H1 (cell line): ENCODE results near the gene KRTAP10-4. TPM values are rescaled to one million over a fixed set of nuclear protein-coding genes. Genes with fewer than 3 reads are reported as not detected.
A peak's percentile ranks its signal among the peaks of the same experiment; 100 is the strongest.

Experiments used
- CTCF ChIA-PET: fragments of 300-600 bp; sonication (Branson Sonifier 250); formaldehyde crosslinking; loops from one replicate; lab custom pipeline; 2021; ENCODE audit not compliant: partially characterized antibody; lab: Charles Lee
- POLR2A ChIA-PET: fragments of 300-600 bp; sonication (Branson Sonifier 250); formaldehyde crosslinking; loops from one replicate; lab custom pipeline; 2021; ENCODE audit warnings: inconsistent platforms; ENCODE audit not compliant: partially characterized antibody; lab: Charles Lee
- DNase-seq, 2 experiments: peaks; one replicate each; pipeline versions ENCODE4 v3.0.0 to v3.0.0-alpha.2; 2010 to 2022; ENCODE audit warnings: low spot score in 2 of 2, low read depth in 1 of 2, mixed read lengths in 1 of 2
- FAIRE-seq: peaks from 2 replicates; lab custom pipeline; 2011; peaks lifted over from hg19 to GRCh38; lab: Jason Lieb, UNC
- H2AFZ ChIP-seq: 2 replicates; pipeline ENCODE4 v1.8.1; 2012; ENCODE audit warnings: low read length, inconsistent platforms
- H2AK5ac ChIP-seq: 2 replicates; pipeline ENCODE4 v1.6.1; 2013; ENCODE audit warnings: low read depth, low read length
- H2BK120ac ChIP-seq: replicated peaks from 2 replicates; pipeline ENCODE3; 2013; ENCODE audit warnings: low read depth, low read length, inconsistent platforms
- H2BK12ac ChIP-seq: 2 replicates; pipeline ENCODE4 v1.6.1; 2013; ENCODE audit warnings: low read depth, low read length
- H2BK15ac ChIP-seq: 2 replicates; pipeline ENCODE4 v1.6.1; 2013; ENCODE audit warnings: low read length
- H2BK20ac ChIP-seq: 2 replicates; pipeline ENCODE4 v1.6.1; 2013; ENCODE audit warnings: low read length
- H2BK5ac ChIP-seq: 2 replicates; pipeline ENCODE4 v1.6.1; 2013; ENCODE audit warnings: low read depth, low read length
- H3K14ac ChIP-seq: 2 replicates; pipeline ENCODE4 v1.6.1; 2013; ENCODE audit warnings: inconsistent platforms; ENCODE audit not compliant: insufficient read length
- H3K18ac ChIP-seq: 2 replicates; pipeline ENCODE4 v1.6.1; 2013; ENCODE audit warnings: low read length; ENCODE audit errors: extremely low read depth
- H3K23ac ChIP-seq: 2 replicates; pipeline ENCODE4 v1.6.1; 2013; ENCODE audit warnings: inconsistent platforms; ENCODE audit not compliant: insufficient read length
- H3K23me2 ChIP-seq: 2 replicates; pipeline ENCODE4 v1.6.1; 2013; ENCODE audit warnings: low read depth, low read length
- H3K27ac ChIP-seq: 2 replicates; pipeline ENCODE4 v1.6.1; 2011; ENCODE audit warnings: low read depth, low read length, inconsistent platforms
- H3K27me3 ChIP-seq, 4 experiments: replicated peaks in 1 of 4; 1 replicate in 1 of 4; 2 replicates in 3 of 4; pipeline versions ENCODE4 v1.6.1 to v1.8.1; 2011 to 2013; ENCODE audit warnings: low read length in 3 of 4, mild to moderate bottlenecking in 3 of 4, inconsistent platforms in 2 of 4, mixed read lengths in 2 of 4, moderate library complexity in 1 of 4; ENCODE audit not compliant: control insufficient read depth in 3 of 4, insufficient read depth in 3 of 4; ENCODE audit errors: extremely low read depth in 1 of 4
- H3K36me3 ChIP-seq, 4 experiments: 2 replicates each; pipeline versions ENCODE4 v1.6.1 to v1.8.1; 2011 to 2013; ENCODE audit warnings: mild to moderate bottlenecking in 4 of 4, low read length in 3 of 4, moderate library complexity in 2 of 4, control low read depth in 1 of 4, inconsistent platforms in 1 of 4; ENCODE audit not compliant: insufficient read depth in 4 of 4, control insufficient read depth in 2 of 4
- H3K4ac ChIP-seq: replicated peaks from 2 replicates; pipeline ENCODE3; 2013; ENCODE audit warnings: low read length, low read depth, mixed read lengths, inconsistent platforms; ENCODE audit not compliant: insufficient read length
- H3K4me1 ChIP-seq, 4 experiments: replicated peaks in 1 of 4; 1 replicate in 1 of 4; 2 replicates in 3 of 4; pipeline versions ENCODE4 v1.6.1 to v1.8.1; 2011 to 2013; ENCODE audit warnings: low read length in 3 of 4, inconsistent platforms in 2 of 4, mixed read lengths in 1 of 4; ENCODE audit not compliant: insufficient read depth in 4 of 4, control insufficient read depth in 3 of 4
- H3K4me2 ChIP-seq, 2 experiments: 2 replicates each; pipeline versions ENCODE4 v1.6.1 to v1.8.1; 2011 to 2013; ENCODE audit warnings: low read depth in 2 of 2, low read length in 2 of 2, control low read depth in 1 of 2, inconsistent platforms in 1 of 2, mild to moderate bottlenecking in 1 of 2; ENCODE audit not compliant: insufficient read depth in 1 of 2
- H3K4me3 ChIP-seq, 4 experiments: fragments of 200-600, 300-600 bp in 1 of 4; sonication (generic), shearing (Covaris generic), sonication (Bioruptor Twin) in 1 of 4; 2 replicates each; pipeline versions ENCODE4 v1.5.1 to v1.8.1; 2011 to 2016; ENCODE audit warnings: low read length in 4 of 4, low read depth in 3 of 4, control low read depth in 2 of 4, inconsistent platforms in 2 of 4, mild to moderate bottlenecking in 2 of 4, mixed read lengths in 1 of 4, moderate library complexity in 1 of 4; ENCODE audit not compliant: insufficient read depth in 2 of 4; ENCODE audit errors: extremely low read depth in 1 of 4
- H3K56ac ChIP-seq: replicated peaks from 2 replicates; pipeline ENCODE3; 2013; ENCODE audit warnings: low read depth, mild to moderate bottlenecking, mixed read lengths, low read length, inconsistent platforms; ENCODE audit not compliant: insufficient read length
- H3K79me1 ChIP-seq: 2 replicates; pipeline ENCODE4 v1.6.1; 2013; ENCODE audit warnings: low read depth, low read length, control low read depth
- H3K79me2 ChIP-seq, 2 experiments: 2 replicates each; pipeline versions ENCODE4 v1.6.1 to v1.8.1; 2012 to 2013; ENCODE audit warnings: low read length in 2 of 2, mild to moderate bottlenecking in 2 of 2, inconsistent platforms in 1 of 2; ENCODE audit not compliant: insufficient read depth in 2 of 2, control insufficient read depth in 1 of 2
- H3K9ac ChIP-seq, 4 experiments: replicated peaks in 1 of 4; 1 replicate in 1 of 4; 2 replicates in 3 of 4; pipeline versions ENCODE4 v1.6.1 to v1.8.1; 2011 to 2013; ENCODE audit warnings: low read depth in 3 of 4, low read length in 3 of 4, control low read depth in 2 of 4, mild to moderate bottlenecking in 2 of 4, moderate library complexity in 2 of 4, inconsistent platforms in 1 of 4; ENCODE audit errors: extremely low read depth in 1 of 4
- H3K9me3 ChIP-seq, 2 experiments: 2 replicates each; pipeline versions ENCODE4 v1.6.1 to v1.8.1; 2012 to 2013; ENCODE audit warnings: mild to moderate bottlenecking in 2 of 2, moderate library complexity in 2 of 2, control low read depth in 1 of 2, inconsistent platforms in 1 of 2, low read depth in 1 of 2, low read length in 1 of 2, mixed read lengths in 1 of 2; ENCODE audit not compliant: insufficient read depth in 2 of 2
- H4K20me1 ChIP-seq, 2 experiments: replicated peaks in 1 of 2; 2 replicates each; pipeline versions ENCODE3 to v1.8.1; 2011 to 2013; ENCODE audit warnings: inconsistent platforms in 2 of 2, low read length in 2 of 2, mild to moderate bottlenecking in 1 of 2; ENCODE audit not compliant: insufficient read depth in 2 of 2, control insufficient read depth in 1 of 2
- H4K5ac ChIP-seq: 2 replicates; pipeline ENCODE4 v1.6.1; 2013; ENCODE audit warnings: low read length, low read depth, mixed read lengths, inconsistent platforms; ENCODE audit not compliant: insufficient read length
- H4K8ac ChIP-seq: 2 replicates; pipeline ENCODE4 v1.8.0; 2013; ENCODE audit warnings: mild to moderate bottlenecking, moderate library complexity, low read length, inconsistent platforms; ENCODE audit not compliant: insufficient read depth; ENCODE audit errors: extremely low read depth
- H4K91ac ChIP-seq: replicated peaks from 2 replicates; pipeline ENCODE3; 2013; ENCODE audit warnings: low read length, mixed read lengths, inconsistent platforms; ENCODE audit not compliant: insufficient read length
- CHD2 ChIP-seq: IDR thresholded peaks from 2 replicates; pipeline ENCODE4 v1.6.1; 2012; ENCODE audit warnings: low read length, improper control_type of control experiment
- GABPA ChIP-seq: IDR thresholded peaks from 2 replicates; pipeline ENCODE4 v1.6.1; 2011; ENCODE audit warnings: mild to moderate bottlenecking, low read length, moderate library complexity, borderline replicate concordance; ENCODE audit not compliant: insufficient read depth
- NRF1 ChIP-seq: IDR thresholded peaks from 2 replicates; pipeline ENCODE4 v1.6.1; 2011; ENCODE audit warnings: mild to moderate bottlenecking, low read depth, low read length, improper control_type of control experiment
- RNF2 ChIP-seq: fragments of 200-900, 300-1000 bp; sonication (generic); IDR thresholded peaks from 2 replicates; pipeline ENCODE4 v1.7.1; 2016; ENCODE audit warnings: borderline replicate concordance, low read depth, mild to moderate bottlenecking, antibody characterized with exemption, low read length; ENCODE audit not compliant: poor library complexity, severe bottlenecking; ENCODE audit errors: missing control alignments
- WGBS, 2 experiments: shearing (Covaris generic) in 1 of 2; methylation state at CpG; one replicate each; pipeline versions ENCODE4 v1.1.6 to v1.1.7; 2013 to 2015; ENCODE audit warnings: low lambda C conversion rate in 2 of 2, mixed read lengths in 2 of 2, inconsistent platforms in 1 of 2, low coverage in 1 of 2, missing lambda C conversion rate in 1 of 2; ENCODE audit not compliant: insufficient replicate concordance in 2 of 2, insufficient coverage in 1 of 2, insufficient read length in 1 of 2; ENCODE audit errors: extremely low coverage in 1 of 2, missing lambda C conversion rate in 1 of 2; 5-methylcytosine and 5-hydroxymethylcytosine counted together
- polyA plus RNA-seq, 7 experiments: library from polyadenylated mRNA; depleted of rRNA in 3 of 7; stranded (reverse) in 5 of 7; unstranded in 2 of 7; fragments of >200 nt in 5 of 7; fragments of 200-250 nt in 2 of 7; gene quantifications; 1 replicate in 5 of 7; 2 replicates in 1 of 7; 4 replicates in 1 of 7; pipeline versions ENCODE4 v1.2.1 to v1.2.3, GENCODE V29; 2011 to 2013; ENCODE audit warnings: missing spikeins in 2 of 7, mixed read lengths in 2 of 7
- total RNA-seq: library from RNA; stranded (reverse); fragmentation: NEBNext Ultra II Directional; extraction: Animal tissue kit (Norgen Biotek cat#: 25700); gene quantifications from 2 replicates; pipeline ENCODE4 v1.2.1, GENCODE V29; 2021

The KRTAP10-4 gene
- total and polyA plus RNA-seq, 2 of the 8 experiments (the other 6 are each of a cell fraction or from before 2014, with no cell fraction given) = not detected

DNA sequence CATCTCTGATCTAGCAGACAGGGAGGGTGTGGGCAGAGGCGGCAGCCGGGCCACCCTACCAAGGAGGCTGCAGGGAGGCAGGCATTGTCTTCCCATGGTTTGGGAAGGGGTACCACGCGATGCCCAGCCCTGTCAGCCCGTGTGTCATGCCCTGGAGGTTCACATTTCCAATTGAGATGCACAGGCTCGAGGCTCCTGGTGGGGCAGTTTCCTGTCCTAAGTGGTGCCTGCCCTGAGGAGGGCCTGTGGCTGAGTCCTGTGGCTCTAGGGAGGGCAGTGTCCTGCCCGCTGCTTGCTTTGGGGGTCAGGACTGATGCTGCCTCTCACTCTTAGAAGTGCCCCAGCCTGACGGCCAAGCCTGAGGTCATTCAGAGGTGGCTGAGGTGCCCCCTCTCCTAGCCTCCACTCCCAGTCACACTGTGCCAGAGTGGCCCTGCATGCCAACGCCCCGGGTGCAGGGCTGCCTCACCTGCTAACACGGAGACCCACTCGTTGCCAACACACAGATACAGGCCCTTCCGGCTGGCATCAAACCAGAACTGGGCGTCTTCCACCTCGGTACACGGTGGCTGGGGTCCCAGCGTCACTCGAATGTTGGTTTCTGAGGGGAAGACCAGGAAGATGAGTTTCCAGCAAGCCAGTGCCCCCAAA, 45.4 kb upstream of the KRTAP10-4 start:
- H3K27ac ChIP-seq = no peak overlapping the region
- peaks cover 0 to 3% (median 0%) of the 10 kb centered on the region in 4 experiments; a peak in 1 of 7 replicates for H3K4me1 ChIP-seq
- H2BK5ac ChIP-seq = no peak overlapping the region; the same call in 1 of the 2 replicates
- H3K23me2 ChIP-seq = peaks cover 16% of the 10 kb centered on the region; the same call in 1 of the 2 replicates
- H3K18ac ChIP-seq = no peak overlapping the region
- no peak overlapping the region; the same call in 1 of the 2 replicates for H4K8ac ChIP-seq
- TF ChIP-seq NRF1 (no peak), CHD2 (no peak), GABPA (no peak), RNF2 (no peak)
- TF ChIP-seq, all 59 proteins: peak for 0
- no peaks in the 10 kb centered on the region for H3K79me2 ChIP-seq
- H3K36me3 ChIP-seq = no peaks in the 10 kb centered on the region
- no peak overlapping the region for H4K5ac ChIP-seq
- no peak for DNase-seq
- H4K20me1 ChIP-seq = peaks cover 0 to 2% of the 10 kb centered on the region in 2 experiments
- no peak overlapping the region for H3K23ac ChIP-seq
- no peak for FAIRE-seq
- H2BK20ac ChIP-seq = no peak overlapping the region
- no peak overlapping the region for H2BK120ac ChIP-seq
- H3K14ac ChIP-seq = no peak overlapping the region
- H2BK12ac ChIP-seq = 0 out of 2 replicates have a peak overlapping the region, but pooled peaks have one; percentile 75
- H2AK5ac ChIP-seq = no peak overlapping the region
- H3K9ac ChIP-seq = no peak overlapping the region
- H3K56ac ChIP-seq = no peak overlapping the region
- no peak overlapping the region for H2BK15ac ChIP-seq
- no peak overlapping the region for H4K91ac ChIP-seq
- H2AFZ ChIP-seq = no peak overlapping the region
- H3K79me1 ChIP-seq = peaks cover 3% of the 10 kb centered on the region; the same call in 1 of the 2 replicates
- no peak overlapping the region for H3K4me2 ChIP-seq
- H3K4ac ChIP-seq = no peak overlapping the region
- no peak overlapping the region for H3K4me3 ChIP-seq
- peaks cover 0 to 15% of the 10 kb centered on the region in 2 experiments; a peak in 1 of 4 replicates for H3K9me3 ChIP-seq
- ChIA-PET CTCF (no interaction called here), POLR2A (no interaction called here)
- H3K27me3 ChIP-seq = peaks cover 0 to 3% (median 0%) of the 10 kb centered on the region in 4 experiments; a peak in 1 of 7 replicates
- WGBS, 2 experiments = 89% methylated on average over 18 of the region's 18 CpGs; no CpG with 5 or more reads in 1 of the 2 experiments
